Thyroid gland (tissue), 4 donors: ENCODE results near the gene PLEKHA1. TPM values are rescaled to one million over a fixed set of nuclear protein-coding genes. Genes with fewer than 3 reads are reported as not detected.

Experiments
- DNase-seq, 2 donors: peaks; one replicate each; pipeline ENCODE4 v3.0.0-alpha.2; 2019
- H3K27ac ChIP-seq, 3 donors: fragments of 200-600 bp; sonication (generic); 1 replicate in 2 of 3; 2 replicates in 1 of 3; pipeline ENCODE4 v1.5.1; 2016 to 2019; ENCODE audit warnings: mild to moderate bottlenecking in 1 of 3, moderate library complexity in 1 of 3
- H3K27me3 ChIP-seq: fragments of 200-600 bp; sonication (generic); one replicate; pipeline ENCODE4 v1.5.1; 2019
- H3K36me3 ChIP-seq, 2 donors: fragments of 200-600 bp; sonication (generic); one replicate each; pipeline ENCODE4 v1.5.1; 2016 to 2019
- H3K4me1 ChIP-seq, 2 donors: fragments of 200-600 bp; sonication (generic); one replicate each; pipeline ENCODE4 v1.5.1; 2017 to 2019
- H3K4me3 ChIP-seq, 3 donors: fragments of 200-600 bp; sonication (generic); replicated peaks in 1 of 3; 1 replicate in 2 of 3; 2 replicates in 1 of 3; pipeline ENCODE4 v1.5.1; 2016; ENCODE audit warnings: mild to moderate bottlenecking in 1 of 3
- H3K9me3 ChIP-seq: fragments of 200-600 bp; sonication (generic); one replicate; pipeline ENCODE4 v1.5.1; 2017
- CTCF ChIP-seq, 6 experiments: fragments of 200-600 bp in 3 of 6; fragments of 450-650 bp in 3 of 6; sonication (generic) in 3 of 6; IDR thresholded peaks; one replicate each; pipeline ENCODE4 v1.5.1; 2016 to 2019; ENCODE audit warnings: antibody characterized with exemption in 6 of 6, mild to moderate bottlenecking in 2 of 6, inconsistent platforms in 1 of 6, moderate library complexity in 1 of 6
- POLR2A ChIP-seq, 2 donors: fragments of 450-650 bp; IDR thresholded peaks; one replicate each; pipeline ENCODE4 v1.6.1; 2017; ENCODE audit warnings: antibody characterized with exemption in 2 of 2, mild to moderate bottlenecking in 2 of 2, moderate library complexity in 1 of 2
- WGBS, 2 donors: methylation state at CpG; one replicate each; pipeline ENCODE4 v1.1.5; 2017; 5-methylcytosine and 5-hydroxymethylcytosine counted together
- intact Hi-C: fragments of 100-400 bp; cut with DNase I; formaldehyde crosslinking; loops from one replicate; pipeline ENCODE4 v1.15.1; 2023
- total RNA-seq, 4 donors: library from RNA; depleted of rRNA; stranded (reverse); fragments of >200 nt; gene quantifications; one replicate each; pipeline ENCODE4 v1.2.3, GENCODE V29; 2016

The PLEKHA1 gene
- total RNA-seq, 4 donors from 2014 or later, result 39.3 to 50.9 (median 45.6) TPM

DNA sequence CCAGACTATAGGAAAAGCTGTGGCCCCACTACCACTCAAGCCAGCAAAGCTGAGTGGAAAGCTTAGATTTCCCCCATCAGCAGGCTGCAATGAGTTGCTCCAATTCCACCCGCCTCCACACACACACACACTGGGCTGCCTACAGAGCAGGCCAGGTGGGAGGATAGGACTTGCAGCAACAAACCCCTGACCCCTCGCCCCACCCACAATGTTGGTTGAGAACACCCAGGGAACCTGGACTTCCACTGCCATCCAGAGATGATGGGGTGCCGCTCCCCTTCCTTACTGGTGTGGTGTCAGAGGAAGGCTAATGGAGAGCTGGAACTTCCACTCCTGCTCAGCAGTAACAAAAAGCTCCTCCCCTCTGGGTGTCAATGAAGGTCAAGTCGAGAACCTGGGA lies 16.8 kb upstream of the PLEKHA1 start:
- H3K27me3 ChIP-seq, result no peaks in the 10 kb centered on the region
- H3K9me3 ChIP-seq, result no peaks in the 10 kb centered on the region
- no peaks in the 10 kb centered on the region for H3K36me3 ChIP-seq
- intact Hi-C loops, result no loop called here
- H3K27ac ChIP-seq, result no peak overlapping the region
- no peak for TF ChIP-seq POLR2A (IDR thresholded peaks at IDR 0.05)
- TF ChIP-seq CTCF (IDR thresholded peaks at IDR 0.05), result no peak
- no peaks in the 10 kb centered on the region for H3K4me1 ChIP-seq
- DNase-seq, result no peak
- 97 to 100% methylated on average over 3 to 4 of the region's 4 CpGs for WGBS, 2 donors
- no peak overlapping the region for H3K4me3 ChIP-seq

DNA sequence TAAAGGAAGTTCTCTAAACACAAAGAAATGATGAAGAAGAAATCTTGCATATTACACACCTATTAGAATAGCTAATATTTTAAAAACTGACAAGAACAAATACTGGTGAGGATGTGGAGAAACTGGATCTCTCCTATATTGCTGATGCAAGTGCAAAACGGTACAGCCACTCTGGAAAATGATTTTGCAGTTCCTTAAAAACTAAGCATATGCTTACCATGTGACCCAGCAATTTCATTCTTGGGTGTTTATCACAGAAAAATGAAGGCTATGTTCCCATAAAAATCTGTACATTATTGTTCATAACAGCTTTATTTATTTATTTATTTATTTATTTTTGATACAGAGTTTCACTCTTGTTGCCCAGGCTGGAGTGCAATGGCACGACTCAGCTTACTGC lies 14.9 kb upstream of the PLEKHA1 start:
- no peaks in the 10 kb centered on the region for H3K27me3 ChIP-seq
- H3K27ac ChIP-seq, result no peak overlapping the region
- intact Hi-C loops, result no loop called here
- H3K9me3 ChIP-seq, result no peaks in the 10 kb centered on the region
- no peaks in the 10 kb centered on the region for H3K36me3 ChIP-seq
- DNase-seq, result no peak
- WGBS, 2 donors, result 92 to 94% methylated on average over 2 of the region's 2 CpGs
- no peak overlapping the region for H3K4me3 ChIP-seq
- TF ChIP-seq POLR2A (IDR thresholded peaks at IDR 0.05) (no peak), CTCF (IDR thresholded peaks at IDR 0.05) (no peak)
- peaks cover 4 to 8% of the 10 kb centered on the region in 2 donors for H3K4me1 ChIP-seq

DNA sequence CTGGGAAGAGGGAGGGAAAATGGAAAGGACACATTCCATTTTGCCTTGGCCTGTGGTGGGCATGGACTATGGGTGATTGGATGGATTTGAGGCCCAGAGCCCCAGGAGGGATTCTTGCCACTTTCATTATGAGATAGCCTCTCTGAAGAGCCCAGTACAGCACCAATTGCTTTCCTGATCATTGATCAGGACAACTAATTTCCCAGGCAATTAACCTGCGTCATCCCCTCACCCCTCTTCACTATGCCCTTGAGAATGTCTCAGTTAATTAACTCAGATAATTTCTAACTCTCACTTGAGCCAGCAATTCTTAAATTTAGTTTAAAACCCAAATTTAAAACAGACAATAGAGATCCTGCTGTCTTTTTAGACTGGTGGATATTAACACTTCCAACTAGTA lies 13.5 kb upstream of the PLEKHA1 start:
- no peak for TF ChIP-seq CTCF (IDR thresholded peaks at IDR 0.05)
- no peak for TF ChIP-seq POLR2A (IDR thresholded peaks at IDR 0.05)
- Histone ChIP-seq H3K4me3 (no peak overlapping the region), H3K27ac (no peak overlapping the region), H3K4me1 (peaks cover 4 to 8% of the 10 kb centered on the region in 2 donors), H3K9me3 (no peaks in the 10 kb centered on the region), H3K36me3 (no peaks in the 10 kb centered on the region), H3K27me3 (no peaks in the 10 kb centered on the region)
- DNase-seq, result no peak
- WGBS, 2 donors, result 95 to 96% methylated on average over 1 of the region's 1 CpG
- intact Hi-C loops, result no loop called here

GRCh38 chr10:122362031-122362592 lies 12.4 kb upstream of the PLEKHA1 start:
- DNase-seq, result no peak
- peaks cover 4 to 8% of the 10 kb centered on the region in 2 donors for H3K4me1 ChIP-seq
- H3K4me3 ChIP-seq, result no peak overlapping the region
- no peaks in the 10 kb centered on the region for H3K27me3 ChIP-seq
- WGBS, 2 donors, result 85 to 94% methylated on average over 1 to 4 of the region's 4 CpGs
- H3K9me3 ChIP-seq, result no peaks in the 10 kb centered on the region
- H3K36me3 ChIP-seq, result no peaks in the 10 kb centered on the region
- intact Hi-C loops, result no loop called here
- no peak for TF ChIP-seq POLR2A (IDR thresholded peaks at IDR 0.05)
- no peak for TF ChIP-seq CTCF (IDR thresholded peaks at IDR 0.05)
- H3K27ac ChIP-seq, result no peak overlapping the region

DNA sequence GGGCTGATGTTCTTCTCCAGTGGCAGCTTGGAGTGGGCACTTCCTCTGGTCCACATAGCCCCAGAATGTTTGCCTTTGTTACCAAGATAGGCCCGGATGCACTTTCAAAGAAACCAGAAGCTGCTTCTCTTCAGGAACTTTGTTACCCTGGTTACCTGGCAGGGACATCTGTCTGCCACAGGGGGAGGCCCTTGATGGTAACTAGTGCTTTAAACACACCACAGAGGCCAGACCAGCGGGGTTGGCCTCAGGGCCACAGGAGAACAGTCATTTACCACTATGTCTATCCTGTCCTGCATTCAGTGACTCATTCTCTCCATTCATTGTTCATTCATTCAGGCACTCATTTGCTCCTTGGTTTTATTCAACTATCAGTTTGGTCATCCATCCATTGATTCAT lies 11.9 kb upstream of the PLEKHA1 start:
- DNase-seq, result no peak
- no peak overlapping the region for H3K27ac ChIP-seq
- TF ChIP-seq CTCF (IDR thresholded peaks at IDR 0.05), result no peak
- TF ChIP-seq POLR2A (IDR thresholded peaks at IDR 0.05), result no peak
- no peaks in the 10 kb centered on the region for H3K36me3 ChIP-seq
- intact Hi-C loops, result no loop called here
- H3K27me3 ChIP-seq, result no peaks in the 10 kb centered on the region
- H3K4me1 ChIP-seq, result peaks cover 4 to 8% of the 10 kb centered on the region in 2 donors
- no peaks in the 10 kb centered on the region for H3K9me3 ChIP-seq
- no peak overlapping the region for H3K4me3 ChIP-seq
- 39 to 67% methylated on average over 1 to 2 of the region's 2 CpGs for WGBS, 2 donors
